Endothelial cell (in vitro differentiated cells): ENCODE measurements around the gene SREBF1. TPM values are rescaled to one million over a fixed set of nuclear protein-coding genes. Genes with fewer than 3 reads are reported as not detected.

ENCODE experiments used
- DNase-seq: peaks from one replicate; pipeline ENCODE4 v3.0.0; 2021; ENCODE audit warnings: low spot score
- H3K27ac Mint-ChIP-seq: one replicate; pipeline ENCODE4 v1.8.0; 2021; ENCODE audit warnings: mixed read lengths, inconsistent platforms; ENCODE audit not compliant: unreplicated experiment
- H3K27me3 Mint-ChIP-seq: one replicate; pipeline ENCODE4 v1.8.0; 2021; ENCODE audit warnings: mild to moderate bottlenecking, moderate library complexity, mixed read lengths, inconsistent platforms; ENCODE audit not compliant: unreplicated experiment
- H3K36me3 Mint-ChIP-seq: one replicate; pipeline ENCODE4 v1.8.0; 2021; ENCODE audit warnings: mild to moderate bottlenecking, low read depth, mixed read lengths, inconsistent platforms; ENCODE audit not compliant: unreplicated experiment
- H3K4me1 Mint-ChIP-seq: one replicate; pipeline ENCODE4 v1.8.0; 2021; ENCODE audit warnings: mild to moderate bottlenecking, mixed read lengths, inconsistent platforms; ENCODE audit not compliant: unreplicated experiment
- H3K4me3 Mint-ChIP-seq: one replicate; pipeline ENCODE4 v1.8.0; 2021; ENCODE audit warnings: mild to moderate bottlenecking, mixed read lengths, inconsistent platforms; ENCODE audit not compliant: unreplicated experiment
- H3K9me3 Mint-ChIP-seq: one replicate; pipeline ENCODE4 v1.8.0; 2021; ENCODE audit warnings: mixed read lengths, inconsistent platforms; ENCODE audit not compliant: unreplicated experiment
- total RNA-seq: library from RNA; stranded (reverse); fragmentation: NEBNext Ultra II Directional; extraction: Animal tissue kit (Norgen Biotek cat#: 25700); gene quantifications from one replicate; pipeline ENCODE4 v1.2.1, GENCODE V29; 2021; ENCODE audit not compliant: unreplicated experiment
- TF ChIP-seq, protein P1 (sequence below): fragments of 200-600 bp; sonication (generic); IDR thresholded peaks from one replicate; pipeline ENCODE4 v1.5.0; 2021; ENCODE audit warnings: antibody characterized with exemption; ENCODE audit not compliant: unreplicated experiment

Gene SREBF1
- total RNA-seq, 1 donor from 2014 or later: 146 TPM

DNA sequence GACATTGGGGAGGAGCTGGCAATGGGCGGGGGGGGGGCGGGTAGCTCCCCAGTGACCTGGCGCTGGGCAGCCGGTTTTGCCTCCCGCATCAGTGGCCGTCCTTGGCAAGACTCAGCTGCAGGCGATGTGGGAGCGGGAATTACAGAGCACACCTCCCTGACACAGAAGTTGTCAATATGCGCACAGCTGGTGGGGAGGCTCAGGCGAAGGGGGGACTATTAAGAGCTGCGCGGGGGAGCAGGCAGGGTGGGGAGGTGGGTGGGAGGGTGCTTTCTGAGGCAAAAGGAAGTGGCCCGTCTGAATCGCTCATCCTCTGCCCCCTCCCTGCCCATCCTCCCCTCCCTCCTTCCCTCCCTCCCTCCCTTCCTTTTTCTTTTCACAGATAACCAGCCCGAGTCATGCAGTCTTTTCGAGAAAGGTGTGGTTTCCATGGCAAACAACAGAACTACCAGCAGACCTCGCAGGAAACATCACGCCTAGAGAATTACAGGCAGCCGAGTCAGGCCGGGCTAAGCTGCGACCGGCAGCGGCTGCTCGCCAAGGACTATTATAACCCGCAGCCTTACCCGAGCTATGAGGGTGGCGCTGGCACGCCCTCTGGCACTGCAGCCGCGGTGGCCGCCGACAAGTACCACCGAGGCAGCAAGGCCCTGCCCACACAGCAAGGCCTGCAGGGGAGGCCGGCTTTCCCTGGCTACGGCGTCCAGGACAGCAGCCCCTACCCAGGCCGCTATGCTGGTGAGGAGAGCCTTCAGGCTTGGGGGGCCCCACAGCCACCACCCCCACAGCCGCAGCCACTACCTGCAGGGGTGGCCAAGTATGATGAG is 44.0 kb downstream of the SREBF1 start:
- Mint-ChIP-seq H3K27ac (peak overlapping the region; percentile 48), H3K4me3 (no peak overlapping the region), H3K4me1 (peaks cover 9% of the 10 kb centered on the region), H3K36me3 (peaks cover 14% of the 10 kb centered on the region), H3K9me3 (no peaks in the 10 kb centered on the region), H3K27me3 (peaks cover 15% of the 10 kb centered on the region)
- peak; percentile 46 for DNase-seq
- TF ChIP-seq, protein P1, sequence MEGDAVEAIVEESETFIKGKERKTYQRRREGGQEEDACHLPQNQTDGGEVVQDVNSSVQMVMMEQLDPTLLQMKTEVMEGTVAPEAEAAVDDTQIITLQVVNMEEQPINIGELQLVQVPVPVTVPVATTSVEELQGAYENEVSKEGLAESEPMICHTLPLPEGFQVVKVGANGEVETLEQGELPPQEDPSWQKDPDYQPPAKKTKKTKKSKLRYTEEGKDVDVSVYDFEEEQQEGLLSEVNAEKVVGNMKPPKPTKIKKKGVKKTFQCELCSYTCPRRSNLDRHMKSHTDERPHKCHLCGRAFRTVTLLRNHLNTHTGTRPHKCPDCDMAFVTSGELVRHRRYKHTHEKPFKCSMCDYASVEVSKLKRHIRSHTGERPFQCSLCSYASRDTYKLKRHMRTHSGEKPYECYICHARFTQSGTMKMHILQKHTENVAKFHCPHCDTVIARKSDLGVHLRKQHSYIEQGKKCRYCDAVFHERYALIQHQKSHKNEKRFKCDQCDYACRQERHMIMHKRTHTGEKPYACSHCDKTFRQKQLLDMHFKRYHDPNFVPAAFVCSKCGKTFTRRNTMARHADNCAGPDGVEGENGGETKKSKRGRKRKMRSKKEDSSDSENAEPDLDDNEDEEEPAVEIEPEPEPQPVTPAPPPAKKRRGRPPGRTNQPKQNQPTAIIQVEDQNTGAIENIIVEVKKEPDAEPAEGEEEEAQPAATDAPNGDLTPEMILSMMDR: no peak

DNA sequence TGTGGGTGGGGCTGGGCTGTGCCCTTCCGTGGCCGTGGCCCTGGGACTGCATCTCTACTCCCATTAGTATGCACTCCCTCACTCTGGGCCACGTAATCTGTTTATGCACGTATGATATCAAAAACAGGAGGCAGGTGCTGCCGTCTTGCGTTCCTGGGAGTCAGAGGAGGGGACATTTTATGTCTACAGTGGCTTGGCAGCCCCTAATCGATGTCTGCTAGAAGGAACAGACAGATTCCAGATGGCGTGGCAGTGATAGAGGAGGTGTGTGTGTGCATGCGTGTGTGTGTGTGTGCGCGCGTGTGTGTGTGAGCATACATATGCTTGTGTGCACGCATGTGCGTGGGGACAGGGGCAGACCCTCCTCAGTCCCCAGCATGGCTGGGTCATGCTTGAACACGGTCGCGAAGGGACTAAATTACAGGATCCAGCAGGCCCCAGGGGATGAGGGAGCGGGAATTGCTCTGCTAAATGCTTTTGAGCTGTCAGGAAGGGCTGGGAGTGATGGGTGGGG is 44.7 kb downstream of the SREBF1 start:
- TF ChIP-seq, protein P1: no peak
- Mint-ChIP-seq H3K36me3 (peaks cover 11% of the 10 kb centered on the region), H3K4me1 (peaks cover 9% of the 10 kb centered on the region), H3K27ac (peak overlapping the region; percentile 88), H3K4me3 (no peak overlapping the region), H3K9me3 (no peaks in the 10 kb centered on the region), H3K27me3 (peaks cover 17% of the 10 kb centered on the region)
- no peak for DNase-seq

DNA sequence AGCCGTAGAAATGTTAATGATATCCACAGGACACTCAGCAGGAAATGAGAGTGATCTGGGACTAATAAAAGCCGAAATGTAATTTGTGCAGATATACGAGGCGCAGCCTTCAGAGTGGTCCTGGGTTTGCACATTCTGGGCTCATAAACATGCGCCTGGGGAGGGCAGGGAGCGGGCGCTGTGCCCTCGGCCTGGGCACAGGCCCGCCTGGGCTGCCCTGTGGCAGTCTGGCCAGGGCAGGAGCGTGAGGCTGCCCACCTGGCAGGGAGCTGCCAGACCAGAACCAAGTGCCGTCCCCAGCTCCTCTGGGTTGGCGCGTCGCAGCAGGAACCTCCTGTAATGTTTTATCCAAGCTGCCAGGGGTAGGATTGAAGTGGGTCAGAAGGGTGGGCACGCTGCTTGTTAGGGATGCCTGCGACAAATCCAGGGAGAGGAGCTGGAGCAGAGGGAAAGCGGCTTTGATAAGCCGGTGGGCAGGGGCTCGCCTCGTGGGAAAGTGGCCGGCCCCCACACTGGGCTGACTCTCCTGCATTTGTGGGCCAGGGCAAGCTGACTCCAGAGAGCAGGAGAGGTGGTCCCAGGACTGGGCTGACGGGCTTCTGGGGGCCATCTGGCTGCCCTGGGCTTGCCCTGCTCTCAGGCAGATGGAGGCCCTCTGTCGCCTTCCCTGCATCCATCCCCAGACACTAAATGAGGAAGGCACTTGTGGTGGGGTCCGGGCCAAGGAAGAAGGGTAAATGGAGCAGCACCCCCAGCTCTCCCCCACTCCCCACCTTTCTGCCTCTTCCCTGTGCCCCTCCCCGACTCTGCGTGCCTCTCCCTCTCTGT is 45.9 kb downstream of the SREBF1 start:
- Mint-ChIP-seq H3K4me1 (peaks cover 13% of the 10 kb centered on the region), H3K9me3 (no peaks in the 10 kb centered on the region), H3K4me3 (peak overlapping the region; percentile 47), H3K27me3 (peaks cover 20% of the 10 kb centered on the region), H3K36me3 (peaks cover 7% of the 10 kb centered on the region), H3K27ac (no peak overlapping the region)
- DNase-seq: no peak
- TF ChIP-seq, protein P1: no peak

DNA sequence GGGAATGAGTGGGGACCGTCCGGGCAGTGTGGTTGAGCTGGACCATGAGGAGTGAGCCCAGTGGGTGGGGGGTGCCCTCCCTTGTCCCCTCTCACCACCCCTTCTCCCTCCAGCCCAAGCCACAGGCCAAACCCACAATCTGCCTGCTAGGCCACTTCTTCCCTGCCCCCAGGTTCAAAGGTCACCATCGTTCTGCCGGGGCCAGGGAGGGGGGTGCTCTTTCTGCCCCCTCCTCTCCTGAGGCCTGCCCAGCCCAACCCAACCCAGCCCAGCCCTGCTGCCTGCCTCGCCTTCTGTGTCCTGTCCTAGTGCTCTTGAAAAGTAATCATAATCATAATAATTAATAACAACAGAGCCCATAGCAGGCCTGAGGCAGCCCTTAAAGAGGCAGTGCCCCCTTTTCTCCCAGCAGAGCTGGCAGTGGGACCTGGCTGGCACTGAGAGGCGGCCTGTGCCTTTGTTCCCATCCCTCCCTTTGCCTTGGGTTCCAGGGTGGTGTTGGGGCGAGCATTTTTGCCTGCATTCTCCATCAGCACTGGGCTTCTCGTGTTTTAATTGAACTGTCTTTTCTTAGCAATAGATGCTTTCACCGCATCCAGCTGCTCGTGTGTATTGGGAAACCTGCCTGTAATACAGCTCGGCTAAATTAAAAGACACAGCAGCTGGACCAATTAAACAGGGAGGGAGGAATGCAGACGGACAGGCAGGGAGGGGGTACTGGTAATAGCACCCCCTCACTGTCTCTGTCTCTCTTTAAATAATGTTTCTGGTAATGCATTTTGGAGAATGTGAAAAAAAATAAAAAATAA is 46.8 kb downstream of the SREBF1 start:
- H3K9me3 Mint-ChIP-seq: no peaks in the 10 kb centered on the region
- peaks cover 7% of the 10 kb centered on the region for H3K36me3 Mint-ChIP-seq
- H3K4me3 Mint-ChIP-seq: peak overlapping the region; percentile 47
- TF ChIP-seq, protein P1: no peak
- peaks cover 22% of the 10 kb centered on the region for H3K27me3 Mint-ChIP-seq
- peaks cover 19% of the 10 kb centered on the region for H3K4me1 Mint-ChIP-seq
- no peak overlapping the region for H3K27ac Mint-ChIP-seq
- DNase-seq: no peak
